GM18517 (cell line): ENCODE data around the gene PGLYRP3.

ENCODE experiments used
- ATAC-seq: cut with Tn5 transposase; IDR thresholded peaks from one replicate; pipeline ENCODE4 v1.9.1; 2021; ENCODE audit warnings: mild to moderate bottlenecking, moderate library complexity; ENCODE audit not compliant: unreplicated experiment

PGLYRP3 gene, protein sequence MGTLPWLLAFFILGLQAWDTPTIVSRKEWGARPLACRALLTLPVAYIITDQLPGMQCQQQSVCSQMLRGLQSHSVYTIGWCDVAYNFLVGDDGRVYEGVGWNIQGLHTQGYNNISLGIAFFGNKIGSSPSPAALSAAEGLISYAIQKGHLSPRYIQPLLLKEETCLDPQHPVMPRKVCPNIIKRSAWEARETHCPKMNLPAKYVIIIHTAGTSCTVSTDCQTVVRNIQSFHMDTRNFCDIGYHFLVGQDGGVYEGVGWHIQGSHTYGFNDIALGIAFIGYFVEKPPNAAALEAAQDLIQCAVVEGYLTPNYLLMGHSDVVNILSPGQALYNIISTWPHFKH

DNA sequence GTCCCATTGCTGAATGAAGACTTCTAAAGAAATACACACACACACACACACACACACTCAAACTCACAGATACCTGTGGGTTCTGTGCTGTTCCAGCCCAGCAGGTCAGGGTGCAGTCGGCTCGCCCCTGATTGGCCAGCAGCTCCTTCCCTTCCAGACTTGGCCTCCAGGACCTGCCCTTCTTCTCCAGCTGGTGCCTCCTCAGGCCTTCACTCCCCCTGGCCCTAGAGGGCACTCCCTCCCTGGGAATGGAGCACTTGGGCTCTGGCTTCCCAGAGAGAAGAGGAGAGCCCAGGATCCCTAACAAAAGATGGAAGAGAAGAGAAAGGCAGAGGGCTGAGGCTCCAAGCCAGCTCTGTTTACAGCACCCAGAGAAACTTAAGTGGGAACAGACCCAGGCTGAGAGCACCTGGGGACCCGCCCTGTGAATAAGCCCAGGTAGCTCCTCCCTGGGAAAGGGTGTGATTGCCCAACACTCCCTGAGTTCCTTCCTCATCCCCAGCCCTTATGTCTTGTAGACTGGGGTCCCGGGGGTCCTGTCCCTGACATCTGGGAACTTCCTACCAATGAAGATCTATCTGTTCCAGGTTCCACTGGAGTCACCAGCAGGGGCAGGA, at the start of gene PGLYRP3:
TSS of gene PGLYRP3 (minus strand) at position 383 of the 617 bp plus-strand sequence. CDS start 2,287 bp downstream, outside the sequence.
- no peak for ATAC-seq

GRCh38 chr1:153362187-153362775, 49.5 kb upstream of the PGLYRP3 start:
- ATAC-seq = no peak

- no peak for ATAC-seq
Measured at GRCh38 chr1:153361480-153362109, 48.8 kb upstream of the PGLYRP3 start.

GRCh38 chr1:153360592-153361479, 48.1 kb upstream of the PGLYRP3 start:
- no peak for ATAC-seq

DNA sequence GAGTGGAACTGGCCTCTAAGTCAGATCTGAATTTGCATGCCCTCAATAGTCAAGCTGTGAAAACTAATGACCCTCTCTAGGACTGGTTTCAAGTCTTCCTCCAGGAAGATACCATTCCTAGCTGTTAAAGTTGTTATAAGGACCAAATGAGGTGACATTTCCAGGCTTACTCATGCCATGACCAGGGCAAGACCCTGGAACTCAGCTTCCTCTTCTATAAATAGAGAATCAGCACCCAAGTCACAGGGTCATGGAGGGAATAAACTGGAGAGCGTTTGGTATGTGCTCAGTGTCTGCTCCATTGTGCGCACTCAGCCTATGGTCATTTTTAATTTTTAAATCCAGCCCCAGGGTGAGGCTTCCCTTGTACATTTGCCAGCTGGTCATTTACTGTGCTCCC, 47.4 kb upstream of the PGLYRP3 start:
- no peak for ATAC-seq

- ATAC-seq = no peak
Measured at GRCh38 chr1:153359241-153359640, 46.5 kb upstream of the PGLYRP3 start.

- ATAC-seq = no peak
Measured at GRCh38 chr1:153358691-153358975, 45.9 kb upstream of the PGLYRP3 start.

DNA sequence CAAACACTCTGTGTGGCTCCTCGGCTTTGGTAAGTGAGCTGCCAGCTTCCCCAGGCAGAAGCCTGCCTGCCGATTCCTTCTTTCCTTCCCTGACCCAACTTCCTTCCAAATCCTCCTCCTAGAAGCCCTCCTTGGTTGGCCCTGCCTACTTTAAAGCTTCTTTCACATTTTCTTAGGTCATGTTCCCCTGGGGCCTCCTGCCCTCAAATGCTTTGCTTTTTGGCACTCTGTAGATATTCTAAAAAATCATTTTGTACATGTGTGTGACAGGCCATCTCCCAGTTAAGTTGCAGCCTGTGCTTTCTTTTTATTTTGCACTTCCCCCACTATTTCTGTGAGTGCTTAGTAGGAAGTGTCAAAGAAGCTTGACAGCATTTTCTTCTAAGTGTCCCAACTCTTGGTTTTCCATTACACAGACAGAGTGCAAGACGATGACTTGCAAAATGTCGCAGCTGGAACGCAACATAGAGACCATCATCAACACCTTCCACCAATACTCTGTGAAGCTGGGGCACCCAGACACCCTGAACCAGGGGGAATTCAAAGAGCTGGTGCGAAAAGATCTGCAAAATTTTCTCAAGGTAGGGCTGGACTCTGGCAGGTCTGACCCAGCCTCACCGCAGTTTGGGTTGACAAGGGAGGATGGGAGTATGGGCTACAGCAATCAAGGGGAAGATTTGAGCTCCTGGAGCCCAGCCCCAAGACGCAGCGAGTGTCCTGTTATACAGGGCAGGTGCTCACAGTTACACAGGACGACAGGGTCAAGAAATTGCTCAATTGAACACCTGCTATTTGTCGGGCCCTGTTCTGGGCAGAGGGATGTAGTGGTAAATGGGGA, 45.3 kb upstream of the PGLYRP3 start, which contains the start of gene S100A9:
TSS of gene S100A9 (plus strand) at position 2 of the 838 bp plus-strand sequence. CDS start at position 432, 430 bp downstream.
- no peak for ATAC-seq

GRCh38 chr1:153357076-153357852, 44.5 kb upstream of the PGLYRP3 start:
- ATAC-seq = no peak

DNA sequence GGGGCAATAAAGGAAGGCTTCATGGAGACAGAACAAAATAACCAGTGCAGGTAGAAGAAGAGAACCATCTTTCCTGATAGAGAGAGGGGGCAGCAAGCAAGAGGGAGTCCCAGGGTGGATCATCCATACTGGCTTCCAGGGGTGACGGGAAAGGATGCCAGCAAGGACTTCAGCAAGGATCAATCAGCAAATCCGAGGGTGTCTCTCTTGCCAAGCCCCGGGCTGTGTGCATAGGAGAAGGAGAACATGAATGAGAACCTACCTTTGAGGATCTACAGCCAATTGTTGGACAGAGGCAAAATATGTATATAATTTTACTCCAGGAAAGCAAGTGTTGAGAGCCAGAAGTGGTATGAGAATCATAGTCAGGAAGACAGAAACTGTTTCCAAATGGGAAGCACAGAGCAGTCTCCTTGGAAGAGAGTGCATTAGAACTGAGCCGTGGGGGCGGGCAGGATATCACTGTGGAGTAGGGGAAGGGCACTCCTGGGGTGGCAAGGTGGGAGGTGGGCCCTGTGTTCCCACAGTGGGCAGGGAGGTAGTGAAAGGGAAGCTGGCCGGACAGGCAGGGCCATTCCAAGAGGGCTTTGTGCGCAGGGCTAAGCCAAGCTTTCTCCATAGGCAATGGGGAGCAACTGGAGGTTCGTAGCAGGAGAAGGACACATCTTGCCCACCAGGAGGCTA, 43.8 kb upstream of the PGLYRP3 start:
- no peak for ATAC-seq

DNA sequence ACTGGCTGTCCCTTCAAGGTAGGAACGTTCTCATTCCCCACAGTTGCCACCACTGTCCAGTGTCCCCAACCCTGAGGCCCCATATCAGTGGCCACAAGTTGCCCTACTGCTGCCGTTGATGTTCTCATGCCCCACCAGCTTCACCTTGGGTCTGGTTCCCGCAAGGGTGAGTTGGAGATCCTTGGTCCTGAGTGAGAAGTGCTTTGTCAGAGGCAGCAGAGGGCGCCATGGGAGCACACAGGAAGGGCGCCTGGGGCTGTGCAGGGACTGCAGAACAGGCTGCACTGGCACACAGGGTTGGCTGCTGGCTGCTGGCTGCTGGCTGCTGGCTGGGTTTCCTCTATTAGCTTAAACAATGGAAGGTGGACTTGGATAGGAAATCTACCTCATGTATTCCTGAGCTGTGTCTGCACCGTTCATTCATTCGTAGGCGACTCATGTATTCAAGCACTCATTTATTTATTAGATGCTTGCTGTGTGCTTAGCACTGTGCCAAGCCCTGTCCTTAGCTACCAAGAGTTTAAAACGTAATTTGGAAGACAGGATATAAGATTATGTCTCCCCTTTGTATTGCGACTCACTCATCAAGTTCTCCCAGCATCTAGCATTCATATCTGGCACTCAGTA, 42.8 kb upstream of the PGLYRP3 start:
- no peak for ATAC-seq

DNA sequence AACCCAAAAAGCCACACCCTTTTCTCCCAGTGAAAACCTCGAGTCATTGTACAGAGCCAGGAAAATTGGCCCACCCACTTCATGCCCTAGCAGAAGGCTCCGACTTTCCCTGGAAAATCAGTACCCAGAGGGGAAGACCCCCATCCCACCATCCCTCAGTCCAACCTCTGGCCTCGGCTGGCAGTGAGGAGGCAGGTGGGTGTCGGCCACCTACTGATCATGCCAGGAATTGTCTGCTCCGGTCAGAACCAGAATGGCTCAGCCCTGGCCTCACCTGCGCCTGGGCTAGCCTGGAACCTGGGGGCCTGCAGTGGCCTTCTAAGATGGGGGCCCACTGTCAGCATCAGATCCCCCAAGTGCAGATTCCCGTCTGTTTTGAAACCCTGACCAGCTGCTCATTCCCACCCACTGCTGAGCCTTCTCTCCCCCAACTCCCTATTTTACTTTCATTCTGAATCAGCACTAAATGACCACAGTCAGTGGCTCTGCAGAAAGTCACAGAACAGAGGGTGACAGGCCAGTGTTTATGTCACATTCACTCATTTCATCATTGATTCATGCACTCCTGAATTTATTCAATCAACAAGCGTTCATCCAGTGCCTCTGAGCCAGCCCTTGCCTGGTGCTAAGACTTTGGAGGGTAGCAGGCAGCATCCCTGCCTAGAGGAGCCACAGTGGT, 41.9 kb upstream of the PGLYRP3 start:
- ATAC-seq = no peak

- ATAC-seq = no peak
Measured at GRCh38 chr1:153353226-153353947, 40.6 kb upstream of the PGLYRP3 start.

- no peak for ATAC-seq
Measured at GRCh38 chr1:153352523-153352922, 39.8 kb upstream of the PGLYRP3 start.

GRCh38 chr1:153350321-153350957, 37.7 kb upstream of the PGLYRP3 start:
- no peak for ATAC-seq
